Measurements from ENCODE around the gene ALOX5. TPM values are rescaled to one million over a fixed set of nuclear protein-coding genes. Genes with fewer than 3 reads are reported as not detected.

Gene ALOX5
- total RNA-seq, 1 donor from 2014 or later = 23.1 TPM

DNA sequence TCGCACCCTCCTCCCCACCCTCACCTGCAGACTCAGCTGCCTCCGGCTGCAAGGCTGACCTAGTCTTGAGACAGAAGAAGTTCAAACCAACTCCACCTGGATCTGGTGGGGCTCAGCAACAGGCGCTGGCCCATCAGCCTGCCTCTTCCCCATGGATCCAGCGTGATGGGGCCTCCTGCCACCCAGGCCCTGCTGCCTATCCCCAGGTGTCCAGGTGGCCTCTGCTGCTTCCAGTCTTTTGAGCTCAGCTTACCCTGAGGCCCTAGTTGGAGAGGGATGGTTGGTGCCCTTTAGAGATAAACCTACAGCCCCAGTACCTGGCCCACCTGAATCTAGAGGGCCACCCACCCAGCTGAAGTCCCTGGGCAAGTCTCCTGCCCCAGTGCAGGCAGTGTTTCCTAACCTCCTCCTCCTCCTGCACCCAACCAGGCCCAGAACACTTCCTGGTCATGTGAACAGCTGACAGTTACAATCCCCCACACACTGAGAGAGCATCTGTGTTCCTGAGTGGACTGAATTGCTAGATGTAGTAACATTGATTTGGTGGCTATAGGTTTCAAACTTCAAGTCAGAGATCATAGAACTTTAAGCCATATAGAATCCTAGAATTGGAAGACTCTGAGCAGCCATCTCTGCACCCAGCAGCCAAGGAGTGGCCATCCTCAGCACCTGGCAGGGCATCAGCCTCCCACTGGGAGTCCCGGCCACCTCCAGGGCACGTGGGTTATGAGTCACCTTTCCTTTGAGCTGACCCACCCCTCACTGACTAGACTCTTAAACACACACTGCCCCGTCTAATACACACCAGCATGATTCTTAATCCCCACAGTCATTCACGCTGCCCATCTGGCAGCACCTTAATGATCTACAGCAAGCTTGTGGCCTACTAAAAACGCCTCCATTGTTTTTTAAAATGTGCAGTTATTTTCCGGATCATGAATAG is 51.9 kb downstream of the ALOX5 start:
- no peaks in the 10 kb centered on the region for H3K4me1 ChIP-seq
- no peak for DNase-seq (ENCODE audit: low spot score in 2 of 2)
- intact Hi-C loops (cut with DNase I) = no loop called here
- H3K4me3 ChIP-seq = no peak overlapping the region
- H3K36me3 ChIP-seq = no peaks in the 10 kb centered on the region
- H3K27me3 ChIP-seq = no peaks in the 10 kb centered on the region
- TF ChIP-seq, protein P1, sequence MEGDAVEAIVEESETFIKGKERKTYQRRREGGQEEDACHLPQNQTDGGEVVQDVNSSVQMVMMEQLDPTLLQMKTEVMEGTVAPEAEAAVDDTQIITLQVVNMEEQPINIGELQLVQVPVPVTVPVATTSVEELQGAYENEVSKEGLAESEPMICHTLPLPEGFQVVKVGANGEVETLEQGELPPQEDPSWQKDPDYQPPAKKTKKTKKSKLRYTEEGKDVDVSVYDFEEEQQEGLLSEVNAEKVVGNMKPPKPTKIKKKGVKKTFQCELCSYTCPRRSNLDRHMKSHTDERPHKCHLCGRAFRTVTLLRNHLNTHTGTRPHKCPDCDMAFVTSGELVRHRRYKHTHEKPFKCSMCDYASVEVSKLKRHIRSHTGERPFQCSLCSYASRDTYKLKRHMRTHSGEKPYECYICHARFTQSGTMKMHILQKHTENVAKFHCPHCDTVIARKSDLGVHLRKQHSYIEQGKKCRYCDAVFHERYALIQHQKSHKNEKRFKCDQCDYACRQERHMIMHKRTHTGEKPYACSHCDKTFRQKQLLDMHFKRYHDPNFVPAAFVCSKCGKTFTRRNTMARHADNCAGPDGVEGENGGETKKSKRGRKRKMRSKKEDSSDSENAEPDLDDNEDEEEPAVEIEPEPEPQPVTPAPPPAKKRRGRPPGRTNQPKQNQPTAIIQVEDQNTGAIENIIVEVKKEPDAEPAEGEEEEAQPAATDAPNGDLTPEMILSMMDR (IDR thresholded peaks at IDR 0.05) = no peak
- no peak overlapping the region for H3K27ac ChIP-seq
- H3K9me3 ChIP-seq = no peaks in the 10 kb centered on the region

- Histone ChIP-seq H3K27ac (no peak overlapping the region), H3K9me3 (no peaks in the 10 kb centered on the region), H3K4me1 (no peaks in the 10 kb centered on the region), H3K27me3 (no peaks in the 10 kb centered on the region), H3K36me3 (no peaks in the 10 kb centered on the region), H3K4me3 (no peak overlapping the region)
- no peak for DNase-seq (ENCODE audit: low spot score in 2 of 2)
- intact Hi-C loops (cut with DNase I) = no loop called here
- TF ChIP-seq, protein P1 (IDR thresholded peaks at IDR 0.05) = no peak
These were observed 53.4 kb downstream of the ALOX5 start for GRCh38 chr10:45427262-45427969.

GRCh38 chr10:45427970-45428366 is 54.0 kb downstream of the ALOX5 start:
- Histone ChIP-seq H3K27me3 (no peaks in the 10 kb centered on the region), H3K36me3 (no peaks in the 10 kb centered on the region), H3K27ac (no peak overlapping the region), H3K4me3 (no peak overlapping the region), H3K4me1 (no peaks in the 10 kb centered on the region), H3K9me3 (no peaks in the 10 kb centered on the region)
- no peak for DNase-seq (ENCODE audit: low spot score in 2 of 2)
- TF ChIP-seq, protein P1 (IDR thresholded peaks at IDR 0.05) = no peak
- intact Hi-C loops (cut with DNase I) = no loop called here

DNA sequence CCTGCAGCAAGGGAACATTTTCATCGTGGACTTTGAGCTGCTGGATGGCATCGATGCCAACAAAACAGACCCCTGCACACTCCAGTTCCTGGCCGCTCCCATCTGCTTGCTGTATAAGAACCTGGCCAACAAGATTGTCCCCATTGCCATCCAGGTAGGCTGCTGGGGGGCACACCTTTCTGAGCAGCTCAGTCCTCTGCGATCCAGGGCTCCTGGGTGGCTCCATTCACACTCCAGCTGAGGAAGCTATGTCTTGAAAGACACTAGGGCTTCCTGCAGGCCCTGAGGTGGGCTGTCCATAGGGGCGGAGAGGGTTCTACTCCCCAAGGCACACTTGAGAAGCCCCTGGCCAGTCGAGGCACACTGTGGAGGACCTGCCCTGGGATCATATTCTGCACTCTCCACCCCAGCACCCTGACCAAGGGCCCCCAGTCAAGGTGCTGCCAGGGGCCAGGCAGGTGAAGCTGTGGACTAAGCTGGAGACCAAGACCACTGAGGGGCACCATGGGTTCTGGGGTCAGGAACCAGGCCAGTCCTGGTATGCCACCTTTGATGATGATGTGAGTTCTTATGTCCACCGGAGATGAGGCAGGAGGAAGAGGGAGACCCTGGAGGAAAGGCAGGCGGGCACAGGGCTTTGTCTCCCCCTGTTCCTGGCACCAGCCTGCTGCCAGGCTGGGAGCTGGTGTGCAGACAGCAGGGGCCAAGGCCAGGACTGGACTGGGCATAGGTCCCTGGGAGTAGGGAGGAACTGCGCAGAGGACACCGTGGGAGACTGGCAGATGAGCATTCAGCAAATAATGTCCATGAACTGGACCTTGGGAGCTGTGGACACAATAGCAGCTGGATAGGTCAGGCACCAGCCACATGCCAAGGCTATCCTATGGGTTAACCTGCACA is 54.8 kb downstream of the ALOX5 start:
- intact Hi-C loops (cut with DNase I) = no loop called here
- H3K4me1 ChIP-seq = no peaks in the 10 kb centered on the region
- no peaks in the 10 kb centered on the region for H3K27me3 ChIP-seq
- DNase-seq (ENCODE audit: low spot score in 2 of 2) = no peak
- no peak overlapping the region for H3K4me3 ChIP-seq
- TF ChIP-seq, protein P1 (IDR thresholded peaks at IDR 0.05) = no peak
- H3K9me3 ChIP-seq = no peaks in the 10 kb centered on the region
- H3K27ac ChIP-seq = no peak overlapping the region
- H3K36me3 ChIP-seq = no peaks in the 10 kb centered on the region

GRCh38 chr10:45429790-45430189 is 55.8 kb downstream of the ALOX5 start:
- intact Hi-C loops (cut with DNase I) = no loop called here
- no peaks in the 10 kb centered on the region for H3K27me3 ChIP-seq
- DNase-seq (ENCODE audit: low spot score in 2 of 2) = no peak
- H3K36me3 ChIP-seq = no peaks in the 10 kb centered on the region
- H3K4me3 ChIP-seq = no peak overlapping the region
- no peak overlapping the region for H3K27ac ChIP-seq
- no peaks in the 10 kb centered on the region for H3K9me3 ChIP-seq
- TF ChIP-seq, protein P1 (IDR thresholded peaks at IDR 0.05) = no peak
- H3K4me1 ChIP-seq = no peaks in the 10 kb centered on the region

All from ascending aorta (tissue), 2 donors.